Osteoblast (primary cell): ENCODE data around the gene OR10G7. TPM values are rescaled to one million over a fixed set of nuclear protein-coding genes. Genes with fewer than 3 reads are reported as not detected.

Experiments used
- DNase-seq: peaks from one replicate; pipeline ENCODE4 v3.0.0; 2011; ENCODE audit warnings: low spot score, mixed read lengths; ENCODE audit not compliant: insufficient read length; ENCODE audit errors: missing footprints
- H2AFZ ChIP-seq: 2 replicates; pipeline ENCODE4 v1.6.0; 2011; ENCODE audit warnings: mild to moderate bottlenecking, low read length
- H3K27ac ChIP-seq: 2 replicates; pipeline ENCODE4 v1.5.1; 2011; ENCODE audit warnings: mild to moderate bottlenecking, low read depth, low read length, moderate library complexity
- H3K27me3 ChIP-seq: 2 replicates; pipeline ENCODE4 v1.6.0; 2012; ENCODE audit warnings: mild to moderate bottlenecking, control low read depth, inconsistent platforms, low read length, moderate library complexity; ENCODE audit not compliant: insufficient read depth
- H3K36me3 ChIP-seq: 2 replicates; pipeline ENCODE4 v1.5.1; 2011; ENCODE audit warnings: mild to moderate bottlenecking, low read length, control low read depth, moderate library complexity; ENCODE audit not compliant: insufficient read depth
- H3K4me1 ChIP-seq: 2 replicates; pipeline ENCODE4 v1.5.1; 2011; ENCODE audit warnings: mild to moderate bottlenecking, low read length, control low read depth, moderate library complexity; ENCODE audit not compliant: insufficient read depth
- H3K4me2 ChIP-seq: 2 replicates; pipeline ENCODE4 v1.6.0; 2011; ENCODE audit warnings: mild to moderate bottlenecking, low read length; ENCODE audit not compliant: insufficient read depth
- H3K4me3 ChIP-seq: fragments of 200-600 bp; sonication (generic); 3 replicates; pipeline ENCODE4 v1.5.1; 2012; ENCODE audit warnings: mild to moderate bottlenecking, low read length, inconsistent platforms; ENCODE audit not compliant: insufficient read depth
- H3K79me2 ChIP-seq: 2 replicates; pipeline ENCODE4 v1.6.0; 2012; ENCODE audit warnings: mild to moderate bottlenecking, low read length, control low read depth, inconsistent platforms; ENCODE audit not compliant: insufficient read depth
- H3K9me3 ChIP-seq: 2 replicates; pipeline ENCODE4 v1.5.1; 2011; ENCODE audit warnings: low read depth, low read length, control low read depth
- H4K20me1 ChIP-seq: 2 replicates; pipeline ENCODE4 v1.6.0; 2012; ENCODE audit warnings: mild to moderate bottlenecking, low read length, control low read depth; ENCODE audit not compliant: insufficient read depth
- total RNA-seq: library from RNA; depleted of rRNA; stranded (reverse); fragments of >200 nt; gene quantifications from 2 replicates; pipeline ENCODE4 v1.2.3, GENCODE V29; 2012
- TF ChIP-seq, protein P1 (sequence below): IDR thresholded peaks from 2 replicates; pipeline ENCODE4 v1.5.1; 2011; ENCODE audit warnings: mild to moderate bottlenecking, low read depth, low read length, moderate library complexity; ENCODE audit errors: extremely low read depth

The OR10G7 gene
- total RNA-seq, 1 donor, result not detected

DNA sequence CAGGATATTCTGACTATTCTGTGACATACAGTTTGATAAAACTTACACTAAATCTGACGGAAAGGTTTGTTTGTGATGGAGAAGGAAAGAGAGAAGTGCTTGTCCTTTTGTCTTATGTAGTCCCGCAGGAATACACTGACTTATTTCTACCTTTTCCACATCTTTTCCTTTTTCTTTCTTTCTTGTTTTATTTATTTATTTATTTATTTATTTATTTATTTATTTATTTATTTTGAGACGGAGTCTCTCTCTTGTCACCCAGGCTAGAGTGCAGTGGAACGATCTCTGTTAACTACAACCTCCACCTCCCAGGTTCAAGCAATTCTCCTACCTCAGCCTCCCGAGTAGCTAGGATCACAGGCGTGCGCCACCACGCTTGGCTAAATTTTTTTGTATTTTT is 31.0 kb upstream of the OR10G7 start:
- no peaks in the 10 kb centered on the region for H3K9me3 ChIP-seq
- no peaks in the 10 kb centered on the region for H4K20me1 ChIP-seq
- TF ChIP-seq, protein P1, sequence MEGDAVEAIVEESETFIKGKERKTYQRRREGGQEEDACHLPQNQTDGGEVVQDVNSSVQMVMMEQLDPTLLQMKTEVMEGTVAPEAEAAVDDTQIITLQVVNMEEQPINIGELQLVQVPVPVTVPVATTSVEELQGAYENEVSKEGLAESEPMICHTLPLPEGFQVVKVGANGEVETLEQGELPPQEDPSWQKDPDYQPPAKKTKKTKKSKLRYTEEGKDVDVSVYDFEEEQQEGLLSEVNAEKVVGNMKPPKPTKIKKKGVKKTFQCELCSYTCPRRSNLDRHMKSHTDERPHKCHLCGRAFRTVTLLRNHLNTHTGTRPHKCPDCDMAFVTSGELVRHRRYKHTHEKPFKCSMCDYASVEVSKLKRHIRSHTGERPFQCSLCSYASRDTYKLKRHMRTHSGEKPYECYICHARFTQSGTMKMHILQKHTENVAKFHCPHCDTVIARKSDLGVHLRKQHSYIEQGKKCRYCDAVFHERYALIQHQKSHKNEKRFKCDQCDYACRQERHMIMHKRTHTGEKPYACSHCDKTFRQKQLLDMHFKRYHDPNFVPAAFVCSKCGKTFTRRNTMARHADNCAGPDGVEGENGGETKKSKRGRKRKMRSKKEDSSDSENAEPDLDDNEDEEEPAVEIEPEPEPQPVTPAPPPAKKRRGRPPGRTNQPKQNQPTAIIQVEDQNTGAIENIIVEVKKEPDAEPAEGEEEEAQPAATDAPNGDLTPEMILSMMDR, result no peak
- no peak overlapping the region for H2AFZ ChIP-seq
- no peak for DNase-seq
- peaks cover 6% of the 10 kb centered on the region for H3K27me3 ChIP-seq
- no peak overlapping the region for H3K4me2 ChIP-seq
- H3K36me3 ChIP-seq, result no peaks in the 10 kb centered on the region
- no peaks in the 10 kb centered on the region for H3K79me2 ChIP-seq
- no peaks in the 10 kb centered on the region for H3K4me1 ChIP-seq
- H3K4me3 ChIP-seq, result no peak overlapping the region
- H3K27ac ChIP-seq, result no peak overlapping the region

DNA sequence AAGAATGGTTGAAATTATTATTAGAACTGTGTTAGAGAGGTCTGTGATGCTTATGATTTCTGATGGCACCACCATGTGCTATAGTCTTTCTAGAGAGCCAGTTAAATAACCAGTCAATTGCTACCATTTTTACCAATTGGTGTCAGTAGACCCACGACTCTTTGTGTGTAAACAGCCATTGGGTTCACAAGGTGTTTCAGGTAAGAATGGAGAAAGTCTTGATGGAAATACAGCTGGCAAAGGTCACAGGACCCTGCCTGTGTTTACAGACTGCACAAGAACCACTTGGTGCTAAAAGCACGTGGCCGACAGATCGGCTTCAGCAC is 30.5 kb upstream of the OR10G7 start:
- Histone ChIP-seq H4K20me1 (no peaks in the 10 kb centered on the region), H3K79me2 (no peaks in the 10 kb centered on the region), H3K27ac (no peak overlapping the region), H3K4me2 (no peak overlapping the region), H3K27me3 (peaks cover under 1% of the 10 kb centered on the region), H2AFZ (no peak overlapping the region), H3K4me1 (no peaks in the 10 kb centered on the region), H3K9me3 (no peaks in the 10 kb centered on the region), H3K36me3 (no peaks in the 10 kb centered on the region), H3K4me3 (no peak overlapping the region)
- TF ChIP-seq, protein P1, result no peak
- DNase-seq, result peak; percentile 18

DNA sequence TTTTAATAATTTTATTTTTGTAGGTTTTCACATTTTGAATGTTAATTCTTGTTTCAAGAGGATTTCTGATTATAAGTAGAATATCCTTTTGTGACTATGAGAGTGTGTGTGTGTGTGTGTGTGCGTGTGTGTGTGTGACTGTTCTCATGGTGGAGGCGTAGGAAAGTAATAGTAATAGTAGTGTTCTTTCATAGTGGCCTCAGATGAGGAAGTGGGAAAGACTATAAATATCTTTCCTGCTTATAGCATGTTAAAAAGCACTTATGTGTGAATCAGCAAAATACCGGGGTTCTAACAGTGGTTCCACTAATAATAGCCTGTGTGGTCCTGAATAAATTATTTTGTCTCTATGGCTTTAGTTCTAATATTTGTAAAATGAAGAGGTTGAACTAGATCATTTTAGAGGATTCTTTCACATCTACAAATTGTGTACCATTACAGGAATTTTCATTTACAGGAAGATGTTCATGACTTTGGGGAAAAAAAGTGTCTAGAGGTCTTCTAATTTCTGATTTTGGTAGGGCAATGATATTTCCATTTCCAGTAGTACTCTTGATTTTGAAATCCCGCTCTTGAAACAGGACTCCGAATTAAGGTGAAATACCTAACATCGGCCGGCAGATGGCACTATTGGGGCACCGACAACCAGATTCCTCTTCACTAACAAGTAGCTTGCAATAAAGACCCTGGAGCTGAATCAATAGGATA is 29.9 kb upstream of the OR10G7 start:
- Histone ChIP-seq H3K4me3 (no peak overlapping the region), H3K36me3 (no peaks in the 10 kb centered on the region), H4K20me1 (no peaks in the 10 kb centered on the region), H3K9me3 (no peaks in the 10 kb centered on the region), H3K4me2 (no peak overlapping the region), H2AFZ (no peak overlapping the region), H3K4me1 (no peaks in the 10 kb centered on the region), H3K79me2 (no peaks in the 10 kb centered on the region), H3K27me3 (no peaks in the 10 kb centered on the region), H3K27ac (no peak overlapping the region)
- DNase-seq, result peak; percentile 66
- TF ChIP-seq, protein P1, result peak; percentile 80

DNA sequence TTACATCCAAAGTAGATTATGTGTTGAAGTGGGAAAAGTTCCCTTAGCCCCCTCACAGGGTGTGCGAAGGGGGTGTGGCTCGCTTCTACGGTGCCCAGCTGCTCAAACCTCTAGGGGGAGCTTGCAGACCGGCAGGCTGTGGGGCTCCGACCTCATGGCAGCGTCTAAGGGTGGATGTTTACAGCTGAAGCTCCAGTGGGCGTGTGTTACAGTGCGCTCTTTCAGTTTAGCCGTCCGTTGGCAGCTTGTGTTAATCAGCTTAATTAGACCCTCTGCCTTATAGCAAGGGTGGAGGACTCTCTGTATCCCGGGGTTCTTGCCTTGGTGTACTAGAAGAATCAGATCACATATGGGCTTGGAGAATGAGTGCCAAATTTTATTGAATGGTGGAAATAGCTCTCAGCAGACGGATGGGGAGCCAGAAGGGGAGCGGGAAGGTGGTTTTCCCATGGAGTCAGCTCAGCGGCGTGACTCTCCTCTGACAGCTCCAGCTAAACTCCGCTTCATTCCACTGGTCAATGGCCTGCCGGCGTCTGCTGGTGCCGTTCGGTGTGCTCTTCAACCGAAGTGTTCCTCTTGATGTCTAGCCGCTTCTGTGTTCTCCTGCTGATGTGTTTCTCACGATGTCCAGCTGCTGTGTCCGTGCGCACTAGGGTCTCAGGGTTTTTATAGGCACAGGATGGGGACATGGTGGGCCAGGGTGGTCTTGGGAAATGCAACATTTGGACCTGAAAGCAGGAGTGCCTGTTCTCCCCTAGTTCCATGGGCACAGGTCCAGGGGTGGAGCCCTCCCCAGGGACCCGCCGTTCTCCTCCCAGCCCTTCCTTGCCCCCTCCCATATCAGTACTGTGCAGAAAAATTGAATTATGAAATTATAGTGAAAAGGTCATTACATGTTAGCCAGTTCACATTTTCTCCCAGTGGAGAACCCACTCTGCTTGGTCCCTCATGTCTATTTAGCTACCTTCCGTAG is 28.6 kb upstream of the OR10G7 start:
- no peak for DNase-seq
- no peaks in the 10 kb centered on the region for H3K79me2 ChIP-seq
- no peaks in the 10 kb centered on the region for H4K20me1 ChIP-seq
- H3K4me1 ChIP-seq, result no peaks in the 10 kb centered on the region
- no peak overlapping the region for H3K27ac ChIP-seq
- H2AFZ ChIP-seq, result peak overlapping the region; percentile 86
- H3K4me3 ChIP-seq, result peak overlapping the region; percentile 60
- no peaks in the 10 kb centered on the region for H3K36me3 ChIP-seq
- TF ChIP-seq, protein P1, result peak; percentile 63
- H3K27me3 ChIP-seq, result no peaks in the 10 kb centered on the region
- no peaks in the 10 kb centered on the region for H3K9me3 ChIP-seq
- H3K4me2 ChIP-seq, result peak overlapping the region; percentile 90
